GM12878 (cell line): Measurements from ENCODE around the gene RWDD1. TPM values are rescaled to one million over a fixed set of nuclear protein-coding genes. Genes with fewer than 3 reads are reported as not detected.

Experiments used
- ATAC-seq: fragments of 200-7000 bp; cut with Tn5 transposase; 3 replicates; pipeline ENCODE4 v1.9.1; 2020; ENCODE audit warnings: mild to moderate bottlenecking, moderate library complexity
- BruUV-seq: library from RNA; stranded (reverse); fragments of 400-500 nt; replicated peaks from 2 replicates; lab custom pipeline; 2021; lab: Mats Ljungman, UMichigan
- CTCF ChIA-PET: fragments of 300-600 bp; sonication (Branson Sonifier 250); formaldehyde crosslinking; extraction: SDS; loops from one replicate; lab custom pipeline; 2021; ENCODE audit warnings: inconsistent platforms; lab: Yijun Ruan, JAX
- POLR2A ChIA-PET: fragments of 350-600 bp; formaldehyde crosslinking; extraction: SDS; loops from one replicate; lab custom pipeline; 2021; ENCODE audit warnings: inconsistent platforms; lab: Charles Lee
- RAD21 ChIA-PET: fragments of 300-600 bp; sonication (Branson Sonifier 250); formaldehyde crosslinking; loops from one replicate; lab custom pipeline; 2023; ENCODE audit warnings: antibody characterized with exemption; ENCODE audit not compliant: unreplicated experiment; lab: Charles Lee
- SMC1A ChIA-PET: fragments of 300-600 bp; sonication (Branson Sonifier 250); formaldehyde crosslinking; loops from one replicate; lab custom pipeline; 2023; ENCODE audit not compliant: unreplicated experiment, uncharacterized antibody; lab: Charles Lee
- DNase-seq: peaks from one replicate; pipeline ENCODE4 v3.0.0-alpha.2; 2011; ENCODE audit warnings: low read depth, low spot score
- FAIRE-seq: peaks from 3 replicates; lab custom pipeline; 2011; peaks lifted over from hg19 to GRCh38; lab: Jason Lieb, UNC
- H2AFZ ChIP-seq: 2 replicates; pipeline ENCODE4 v1.6.0; 2011; ENCODE audit warnings: low read depth, low read length, control low read depth; ENCODE audit not compliant: control insufficient read depth
- H3K27ac ChIP-seq: 2 replicates; pipeline ENCODE4 v1.5.1; 2011; ENCODE audit warnings: control low read depth; ENCODE audit not compliant: control insufficient read depth, insufficient read depth
- H3K27me3 ChIP-seq, 2 experiments: replicated peaks in 1 of 2; 2 replicates each; pipeline versions ENCODE4 v1.6.0 to v1.6.1; 2011; ENCODE audit warnings: low read length in 1 of 2; ENCODE audit not compliant: control insufficient read depth in 2 of 2, insufficient read depth in 2 of 2
- H3K36me3 ChIP-seq, 2 experiments: 2 replicates each; pipeline ENCODE4 v1.5.1; 2011; ENCODE audit warnings: low read length in 1 of 2; ENCODE audit not compliant: control insufficient read depth in 2 of 2, insufficient read depth in 2 of 2
- H3K4me1 ChIP-seq: 2 replicates; pipeline ENCODE4 v1.6.1; 2011; ENCODE audit warnings: mild to moderate bottlenecking, low read length, moderate library complexity, mixed read lengths; ENCODE audit not compliant: control insufficient read depth, insufficient read depth
- H3K4me2 ChIP-seq: 2 replicates; pipeline ENCODE4 v1.6.0; 2011; ENCODE audit warnings: control low read depth; ENCODE audit not compliant: control insufficient read depth, insufficient read depth
- H3K4me3 ChIP-seq: fragments of 200-600 bp; sonication (generic); 2 replicates; pipeline ENCODE4 v1.5.1; 2016
- H3K79me2 ChIP-seq: 2 replicates; pipeline ENCODE4 v1.6.0; 2011; ENCODE audit warnings: low read length; ENCODE audit not compliant: control insufficient read depth, insufficient read depth
- H3K9ac ChIP-seq: 2 replicates; pipeline ENCODE4 v1.8.0; 2011; ENCODE audit warnings: low read length, control low read depth, mixed read lengths; ENCODE audit not compliant: control insufficient read depth, insufficient read depth
- H3K9me3 ChIP-seq: replicated peaks from 3 replicates; pipeline ENCODE4 v1.5.1; 2011; ENCODE audit warnings: mild to moderate bottlenecking, low read length; ENCODE audit not compliant: control insufficient read depth, insufficient read depth
- H4K20me1 ChIP-seq: 2 replicates; pipeline ENCODE4 v1.6.0; 2011; ENCODE audit not compliant: control insufficient read depth, insufficient read depth
- ASH2L ChIP-seq: fragments of 300-600, 200-600 bp; sonication (generic); IDR thresholded peaks from 2 replicates; pipeline ENCODE4 v1.6.1; 2017; ENCODE audit warnings: low read depth, mild to moderate bottlenecking, borderline replicate concordance
- ATF3 ChIP-seq: IDR thresholded peaks from 2 replicates; pipeline ENCODE4 v1.6.1; 2011; ENCODE audit warnings: low read depth, mild to moderate bottlenecking, low read length, moderate library complexity, borderline replicate concordance; ENCODE audit errors: extremely low read depth
- CBFB ChIP-seq: IDR thresholded peaks from 2 replicates; pipeline ENCODE4 v1.6.1; 2016; ENCODE audit warnings: antibody characterized with exemption, low read depth
- E2F8 ChIP-seq: fragments of 450-650 bp; IDR thresholded peaks from 2 replicates; pipeline ENCODE4 v1.6.1; 2018; ENCODE audit warnings: mild to moderate bottlenecking, low read depth, moderate library complexity; ENCODE audit not compliant: partially characterized antibody
- FOS ChIP-seq: IDR thresholded peaks from 3 replicates; pipeline ENCODE4 v1.6.1; 2011; ENCODE audit warnings: borderline replicate concordance; ENCODE audit not compliant: insufficient read length; ENCODE audit errors: extremely low read depth
- HDGF ChIP-seq: fragments of 450-650 bp; IDR thresholded peaks from 2 replicates; pipeline ENCODE4 v1.6.1; 2016; ENCODE audit warnings: antibody characterized with exemption
- HSF1 ChIP-seq: fragments of 150-350 bp; IDR thresholded peaks from 2 replicates; pipeline ENCODE4 v1.6.1; 2014; ENCODE audit warnings: mild to moderate bottlenecking, low read depth, low read length
- KDM1A ChIP-seq: fragments of 200-600 bp; sonication (generic); IDR thresholded peaks from 2 replicates; pipeline ENCODE4 v1.6.1; 2016; ENCODE audit warnings: borderline replicate concordance
- LARP7 ChIP-seq: fragments of 450-650 bp; IDR thresholded peaks from 2 replicates; pipeline ENCODE4 v1.6.1; 2017; ENCODE audit warnings: mild to moderate bottlenecking
- NBN ChIP-seq: fragments of 450-650 bp; IDR thresholded peaks from 2 replicates; pipeline ENCODE4 v1.6.1; 2016
- NFYB ChIP-seq: IDR thresholded peaks from 2 replicates; pipeline ENCODE4 v1.6.1; 2011; ENCODE audit warnings: low read depth, mild to moderate bottlenecking, low read length, improper control_type of control experiment, moderate library complexity; ENCODE audit not compliant: insufficient read depth
- NRF1 ChIP-seq: conservative IDR thresholded peaks from 2 replicates; pipeline ENCODE4 v1.6.1; 2011; ENCODE audit warnings: mild to moderate bottlenecking, low read depth, low read length, improper control_type of control experiment
- RUNX3 ChIP-seq: IDR thresholded peaks from 2 replicates; pipeline ENCODE4 v1.6.1; 2012; ENCODE audit warnings: low read length, inconsistent platforms
- SPI1 ChIP-seq: IDR thresholded peaks from 2 replicates; pipeline ENCODE4 v1.6.1; 2011; ENCODE audit warnings: low read depth, mild to moderate bottlenecking, low read length, moderate library complexity, borderline replicate concordance; ENCODE audit not compliant: insufficient read depth
- SREBF1 ChIP-seq: IDR thresholded peaks from 2 replicates; pipeline ENCODE4 v1.6.1; 2012; ENCODE audit warnings: mild to moderate bottlenecking, low read length
- STAT1 ChIP-seq: fragments of 450-650 bp; conservative IDR thresholded peaks from 2 replicates; pipeline ENCODE4 v1.6.1; 2014; ENCODE audit warnings: antibody characterized with exemption, mild to moderate bottlenecking
- TCF12 ChIP-seq: IDR thresholded peaks from 2 replicates; pipeline ENCODE4 v1.6.1; 2011; ENCODE audit warnings: low read depth, mild to moderate bottlenecking, low read length
- TCF7 ChIP-seq: IDR thresholded peaks from 2 replicates; pipeline ENCODE4 v1.6.1; 2014; ENCODE audit warnings: antibody characterized with exemption, borderline replicate concordance
- ZNF384 ChIP-seq: IDR thresholded peaks from 2 replicates; pipeline ENCODE4 v1.6.1; 2012; ENCODE audit warnings: low read depth, mild to moderate bottlenecking, low read length, improper control_type of control experiment, borderline replicate concordance
- WGBS: methylation state at CpG from one replicate; pipeline ENCODE4 v1.1.6; 2016; ENCODE audit warnings: low lambda C conversion rate; ENCODE audit not compliant: insufficient replicate concordance, insufficient coverage; ENCODE audit errors: missing lambda C conversion rate; 5-methylcytosine and 5-hydroxymethylcytosine counted together
- in situ Hi-C: fragments of 300-500 bp; cut with MboI; formaldehyde crosslinking; loops from 9 replicates; pipeline ENCODE4 v1.14.3; 2018; ENCODE audit warnings: mixed read lengths
- intact Hi-C: fragments of 100-400 bp; cut with micrococcal nuclease; formaldehyde crosslinking; loops from one replicate; pipeline ENCODE4 v1.14.2; 2022; ENCODE audit not compliant: unreplicated experiment
- polyA plus RNA-seq, 11 experiments: library from polyadenylated mRNA; depleted of rRNA in 4 of 11; unstranded in 6 of 11; stranded (reverse) in 5 of 11; fragments of >200 nt; fragmentation: Nextera tagmentation in 4 of 11; fragmentation: Illumina TruSeq in 1 of 11; extraction: Ambion mirVana in 4 of 11; extraction: Trizol in 1 of 11; gene quantifications; 1 replicate in 1 of 11; 2 replicates in 10 of 11; pipeline versions ENCODE4 v1.2.1 to v1.2.3, GENCODE V29; 2011 to 2016; ENCODE audit warnings: inconsistent platforms in 2 of 11, missing spikeins in 2 of 11, low read depth in 1 of 11
- total RNA-seq, 4 experiments: library from RNA; depleted of rRNA in 3 of 4; stranded (reverse); fragments of >200 nt in 3 of 4; fragmentation: Illumina TruSeq in 1 of 4; extraction: Trizol in 1 of 4; gene quantifications; 2 replicates each; pipeline versions ENCODE4 v1.2.1 to v1.2.3, GENCODE V29; 2013 to 2021

Gene RWDD1
- total and polyA plus RNA-seq, 10 of the 15 experiments (the other 5 are each of a cell fraction or from before 2014, with no cell fraction given), result 40.1 to 107 (median 65.8) TPM

- no peaks in the 10 kb centered on the region for H3K36me3 ChIP-seq
- BruUV-seq, result no TSS peak
- SMC1A ChIA-PET, result interaction anchor here (0.6 to 4.3 kb wide), 3 partner anchors 17 to 297 kb away, joined by 3 to 18 read pairs (median 5); no protein-coding TSS in a partner anchor
- no peak overlapping the region for H3K9ac ChIP-seq
- H4K20me1 ChIP-seq, result no peaks in the 10 kb centered on the region
- DNase-seq (no peak), ATAC-seq (no peak), FAIRE-seq (no peak)
- no peaks in the 10 kb centered on the region for H3K9me3 ChIP-seq
- no peak overlapping the region for H3K4me3 ChIP-seq
- RAD21 ChIA-PET, result interaction anchor here (1.4 kb wide), 1 partner anchor 80 kb away, joined by 3 read pairs; no protein-coding TSS in a partner anchor
- peaks cover 5% of the 10 kb centered on the region; the same call in 1 of the 2 replicates for H3K4me1 ChIP-seq
- no peak overlapping the region; the same call in 1 of the 2 replicates for H3K4me2 ChIP-seq
- H2AFZ ChIP-seq, result no peak overlapping the region; the same call in 1 of the 2 replicates
- peaks cover 4% of the 10 kb centered on the region for H3K79me2 ChIP-seq
- POLR2A ChIA-PET, result no interaction called here
- no peak overlapping the region for H3K27ac ChIP-seq
- intact Hi-C loops, result loop anchor here (5.0 kb wide), 1 partner anchor 453 kb away; no protein-coding TSS in a partner anchor
- in situ Hi-C loops, result no loop called here
- WGBS, result 33% methylated on average over 39 of the region's 42 CpGs
- H3K27me3 ChIP-seq, result no peaks in the 10 kb centered on the region; a peak in 1 of 4 replicates
- CTCF ChIA-PET, result interaction anchor here (1.0 to 3.6 kb wide), 4 partner anchors 20 to 296 kb away, joined by 3 to 24 read pairs (median 12); no protein-coding TSS in a partner anchor
- no peak for TF ChIP-seq FOS
- TF ChIP-seq NRF1, result no peak
- TF ChIP-seq LARP7, result no peak
- TF ChIP-seq KDM1A, result no peak
- no peak for TF ChIP-seq ZNF384
- TF ChIP-seq RUNX3, result no peak
- no peak for TF ChIP-seq ATF3
- no peak for TF ChIP-seq NFYB
- no peak for TF ChIP-seq CBFB
- no peak for TF ChIP-seq TCF7
- TF ChIP-seq HDGF, result no peak
- no peak for TF ChIP-seq SPI1
- TF ChIP-seq NBN, result no peak
- TF ChIP-seq E2F8, result no peak
- no peak for TF ChIP-seq SREBF1
- TF ChIP-seq ASH2L, result no peak
- TF ChIP-seq TCF12, result no peak
- no peak for TF ChIP-seq HSF1
- no peak for TF ChIP-seq STAT1
These were observed 6.1 kb upstream of the RWDD1 start for GRCh38 chr6:116564921-116565872.
